Esophagus muscularis mucosa (tissue), 4 donors: ENCODE data around the gene FAAH.

Experiments used
- EP300 ChIP-seq: sonication (generic); formaldehyde crosslinking; IDR thresholded peaks from one replicate; pipeline ENCODE4 v1.6.1; 2017; ENCODE audit warnings: antibody characterized with exemption
- POLR2A ChIP-seq: fragments of 450-650 bp; IDR thresholded peaks from one replicate; pipeline ENCODE4 v1.6.1; 2017; ENCODE audit warnings: antibody characterized with exemption, moderate library complexity, mild to moderate bottlenecking, low read depth
- POLR2AphosphoS5 ChIP-seq, 2 donors: sonication (generic); formaldehyde crosslinking; IDR thresholded peaks; one replicate each; pipeline ENCODE4 v1.6.1; 2017; ENCODE audit warnings: antibody characterized with exemption in 2 of 2
- TF ChIP-seq, protein P1 (sequence below), 3 experiments: fragments of 200-600 bp in 2 of 3; fragments of 450-650 bp in 1 of 3; sonication (generic) in 2 of 3; IDR thresholded peaks; one replicate each; pipeline ENCODE4 v1.5.1; 2017 to 2019; ENCODE audit warnings: antibody characterized with exemption in 3 of 3, mild to moderate bottlenecking in 2 of 3, moderate library complexity in 1 of 3

DNA sequence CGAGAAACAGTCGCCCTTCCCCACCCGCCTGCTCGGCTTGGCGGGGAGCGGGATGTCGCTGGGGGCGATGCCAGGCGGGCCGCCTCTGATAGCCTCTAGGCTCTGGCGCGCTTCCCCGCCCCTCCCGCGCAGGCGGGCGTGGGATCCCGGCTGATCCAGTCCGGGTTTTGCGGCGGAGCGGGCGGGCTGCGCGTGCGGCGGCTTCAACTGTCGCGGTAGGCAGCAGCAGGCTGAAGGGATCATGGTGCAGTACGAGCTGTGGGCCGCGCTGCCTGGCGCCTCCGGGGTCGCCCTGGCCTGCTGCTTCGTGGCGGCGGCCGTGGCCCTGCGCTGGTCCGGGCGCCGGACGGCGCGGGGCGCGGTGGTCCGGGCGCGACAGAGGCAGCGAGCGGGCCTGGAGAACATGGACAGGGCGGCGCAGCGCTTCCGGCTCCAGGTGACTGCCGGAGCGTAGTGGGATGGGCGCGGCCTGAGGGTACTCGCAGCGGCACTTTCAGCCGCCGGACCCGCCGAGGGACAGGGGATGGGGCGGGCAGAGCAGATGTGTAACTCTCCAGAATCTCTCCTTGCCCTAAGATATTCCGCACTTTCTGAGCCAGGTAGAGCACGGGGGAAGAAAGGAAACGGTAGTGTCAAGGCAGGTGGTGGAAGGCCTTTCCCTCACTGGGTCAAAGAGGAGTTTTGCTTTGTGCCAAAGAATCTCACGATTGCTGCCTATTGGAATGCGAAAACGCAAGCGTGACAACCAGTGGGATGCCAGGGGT, at the start of gene FAAH:
- peak; percentile 47 to 62 for TF ChIP-seq POLR2AphosphoS5 (IDR thresholded peaks at IDR 0.05)
- TF ChIP-seq, protein P1, sequence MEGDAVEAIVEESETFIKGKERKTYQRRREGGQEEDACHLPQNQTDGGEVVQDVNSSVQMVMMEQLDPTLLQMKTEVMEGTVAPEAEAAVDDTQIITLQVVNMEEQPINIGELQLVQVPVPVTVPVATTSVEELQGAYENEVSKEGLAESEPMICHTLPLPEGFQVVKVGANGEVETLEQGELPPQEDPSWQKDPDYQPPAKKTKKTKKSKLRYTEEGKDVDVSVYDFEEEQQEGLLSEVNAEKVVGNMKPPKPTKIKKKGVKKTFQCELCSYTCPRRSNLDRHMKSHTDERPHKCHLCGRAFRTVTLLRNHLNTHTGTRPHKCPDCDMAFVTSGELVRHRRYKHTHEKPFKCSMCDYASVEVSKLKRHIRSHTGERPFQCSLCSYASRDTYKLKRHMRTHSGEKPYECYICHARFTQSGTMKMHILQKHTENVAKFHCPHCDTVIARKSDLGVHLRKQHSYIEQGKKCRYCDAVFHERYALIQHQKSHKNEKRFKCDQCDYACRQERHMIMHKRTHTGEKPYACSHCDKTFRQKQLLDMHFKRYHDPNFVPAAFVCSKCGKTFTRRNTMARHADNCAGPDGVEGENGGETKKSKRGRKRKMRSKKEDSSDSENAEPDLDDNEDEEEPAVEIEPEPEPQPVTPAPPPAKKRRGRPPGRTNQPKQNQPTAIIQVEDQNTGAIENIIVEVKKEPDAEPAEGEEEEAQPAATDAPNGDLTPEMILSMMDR (IDR thresholded peaks at IDR 0.05), result peak in 1 of 3 experiments; percentile 18
- TF ChIP-seq POLR2A, result no peak
- no peak for TF ChIP-seq EP300
